GM19438 (cell line): ENCODE data around the gene LZTS2.
"Not testable (repeated sequence)": the region's sequence is repeated elsewhere in the genome, so short reads cannot be mapped to it uniquely, and the experiment has no call there.

ENCODE experiments used
- ATAC-seq: cut with Tn5 transposase; IDR thresholded peaks from one replicate; pipeline ENCODE4 v1.9.1; 2021; ENCODE audit warnings: low read depth; ENCODE audit not compliant: unreplicated experiment

LZTS2 gene

GRCh38 chr10:100999742-101000126 is at the start of gene LZTS2:
TSS of gene LZTS2 (plus strand) at chr10:100999808. CDS start at chr10:101002539, 2,731 bp downstream.
- ATAC-seq = no peak

- no peak for ATAC-seq
These were observed 39.4 kb upstream of the LZTS2 start for GRCh38 chr10:100960251-100960650.

- no peak for ATAC-seq
These were observed 37.1 kb upstream of the LZTS2 start for GRCh38 chr10:100962351-100963080.

GRCh38 chr10:100963826-100964225 is 35.8 kb upstream of the LZTS2 start:
- ATAC-seq = no peak

GRCh38 chr10:100965820-100966219 is 33.8 kb upstream of the LZTS2 start:
- ATAC-seq = no peak

- no peak for ATAC-seq
These were observed 32.7 kb upstream of the LZTS2 start for GRCh38 chr10:100966887-100967286.

- ATAC-seq = no peak
These were observed 32.3 kb upstream of the LZTS2 start for GRCh38 chr10:100967332-100967731.

GRCh38 chr10:100968062-100968736 is 31.4 kb upstream of the LZTS2 start:
- ATAC-seq = no peak

GRCh38 chr10:100968863-100969186 is 30.8 kb upstream of the LZTS2 start:
- ATAC-seq = no peak

GRCh38 chr10:100969187-100970075 is 30.2 kb upstream of the LZTS2 start, which contains the start of gene SEMA4G:
TSS of gene SEMA4G (plus strand) at chr10:100969504. CDS start at chr10:100972913, 3,409 bp downstream.
- peak; percentile 64 for ATAC-seq

GRCh38 chr10:100970076-100970913 is 29.3 kb upstream of the LZTS2 start:
- ATAC-seq = no peak

- ATAC-seq = no peak
These were observed 28.4 kb upstream of the LZTS2 start for GRCh38 chr10:100970914-100971811.

- no peak for ATAC-seq
These were observed 27.3 kb upstream of the LZTS2 start for GRCh38 chr10:100972115-100972903.

- no peak for ATAC-seq
These were observed 26.6 kb upstream of the LZTS2 start for GRCh38 chr10:100972904-100973535.

GRCh38 chr10:100975397-100975796 is 24.2 kb upstream of the LZTS2 start:
- not testable (repeated sequence) for ATAC-seq

- ATAC-seq = no peak
These were observed 22.7 kb upstream of the LZTS2 start for GRCh38 chr10:100976906-100977305.

- ATAC-seq = no peak
These were observed 22.2 kb upstream of the LZTS2 start for GRCh38 chr10:100977436-100977835.
